Gastroesophageal sphincter (tissue), 4 donors: ENCODE data around the gene PFKM. TPM values are rescaled to one million over a fixed set of nuclear protein-coding genes. Genes with fewer than 3 reads are reported as not detected.

Experiments used
- ATAC-seq: fragments of 150-250 bp; one replicate; pipeline ENCODE4 v1.9.1; 2016; ENCODE audit warnings: mild to moderate bottlenecking, moderate library complexity
- H3K27ac ChIP-seq, 4 donors: fragments of 200-600 bp; sonication (generic) in 3 of 4; 1 replicate in 3 of 4; 2 replicates in 1 of 4; pipeline ENCODE4 v1.5.1; 2016 to 2019
- H3K27me3 ChIP-seq: fragments of 200-600 bp; sonication (generic); one replicate; pipeline ENCODE4 v1.5.1; 2019
- H3K36me3 ChIP-seq, 2 donors: fragments of 200-600 bp; sonication (generic); one replicate each; pipeline ENCODE4 v1.5.1; 2019; ENCODE audit warnings: control low read depth in 1 of 2
- H3K4me1 ChIP-seq, 3 donors: fragments of 200-600 bp; sonication (generic); 1 replicate in 2 of 3; 2 replicates in 1 of 3; pipeline ENCODE4 v1.5.1; 2016 to 2019; ENCODE audit warnings: control low read depth in 2 of 3
- H3K4me3 ChIP-seq, 2 donors: fragments of 200-600 bp; sonication (generic); one replicate each; pipeline ENCODE4 v1.5.1; 2019; ENCODE audit warnings: mild to moderate bottlenecking in 1 of 2, moderate library complexity in 1 of 2
- H3K9me3 ChIP-seq, 3 donors: fragments of 200-600 bp; sonication (generic); one replicate each; pipeline ENCODE4 v1.5.1; 2017 to 2019; ENCODE audit warnings: control low read depth in 2 of 3
- CTCF ChIP-seq, 4 experiments: fragments of 200-600 bp in 2 of 4; fragments of 450-650 bp in 2 of 4; sonication (generic) in 1 of 4; IDR thresholded peaks; one replicate each; pipeline ENCODE4 v1.5.1; 2017 to 2019; ENCODE audit warnings: antibody characterized with exemption in 4 of 4, mild to moderate bottlenecking in 2 of 4, moderate library complexity in 2 of 4
- EP300 ChIP-seq: sonication (generic); formaldehyde crosslinking; IDR thresholded peaks from one replicate; pipeline ENCODE4 v1.6.1; 2017; ENCODE audit warnings: antibody characterized with exemption, mild to moderate bottlenecking
- POLR2A ChIP-seq, 2 donors: fragments of 450-650 bp; IDR thresholded peaks; one replicate each; pipeline ENCODE4 v1.6.1; 2017; ENCODE audit warnings: antibody characterized with exemption in 2 of 2, mild to moderate bottlenecking in 2 of 2, moderate library complexity in 1 of 2
- POLR2AphosphoS5 ChIP-seq: sonication (generic); formaldehyde crosslinking; IDR thresholded peaks from one replicate; pipeline ENCODE4 v1.6.1; 2017; ENCODE audit warnings: antibody characterized with exemption
- WGBS, 2 donors: methylation state at CpG; one replicate each; pipeline ENCODE4 v1.1.5; 2018; ENCODE audit warnings: low coverage in 1 of 2; 5-methylcytosine and 5-hydroxymethylcytosine counted together
- total RNA-seq, 4 donors: library from RNA; depleted of rRNA; stranded (reverse); fragments of >200 nt; gene quantifications; one replicate each; pipeline ENCODE4 v1.1.0, GENCODE V29; 2016

Gene PFKM
- total RNA-seq, 4 donors from 2014 or later = 64.5 to 105 (median 71.0) TPM

GRCh38 chr12:48084066-48084465, 35.1 kb upstream of the PFKM start:
- peaks cover 3 to 92% of the 10 kb centered on the region in 2 donors for H3K36me3 ChIP-seq
- H3K4me3 ChIP-seq = no peak overlapping the region
- no peaks in the 10 kb centered on the region for H3K4me1 ChIP-seq
- H3K9me3 ChIP-seq = no peaks in the 10 kb centered on the region
- no peak for ATAC-seq
- TF ChIP-seq POLR2A (IDR thresholded peaks at IDR 0.05) (no peak), POLR2AphosphoS5 (no peak), CTCF (IDR thresholded peaks at IDR 0.05) (peak in 3 of 4 experiments; percentile 20 to 49 (median 39))
- 14 to 43% methylated on average over 1 of the region's 1 CpG for WGBS, 2 donors
- H3K27ac ChIP-seq = no peak overlapping the region
- no peaks in the 10 kb centered on the region for H3K27me3 ChIP-seq

- Histone ChIP-seq H3K4me1 (no peaks in the 10 kb centered on the region), H3K27me3 (no peaks in the 10 kb centered on the region), H3K4me3 (no peak overlapping the region), H3K27ac (no peak overlapping the region), H3K36me3 (peaks cover 3 to 89% of the 10 kb centered on the region in 2 donors), H3K9me3 (no peaks in the 10 kb centered on the region)
- ATAC-seq = no peak
- TF ChIP-seq EP300 = no peak
- no peak for TF ChIP-seq POLR2A (IDR thresholded peaks at IDR 0.05)
- no peak for TF ChIP-seq CTCF (IDR thresholded peaks at IDR 0.05)
- no peak for TF ChIP-seq POLR2AphosphoS5
- WGBS, 2 donors = 88 to 93% methylated on average over 4 to 8 of the region's 12 CpGs
Observed at GRCh38 chr12:48084841-48085460, 34.2 kb upstream of the PFKM start.

- Histone ChIP-seq H3K36me3 (peaks cover 3 to 87% of the 10 kb centered on the region in 2 donors), H3K9me3 (no peaks in the 10 kb centered on the region), H3K27me3 (no peaks in the 10 kb centered on the region), H3K4me1 (no peaks in the 10 kb centered on the region), H3K27ac (no peak overlapping the region), H3K4me3 (no peak overlapping the region)
- 70 to 73% methylated on average over 3 of the region's 3 CpGs for WGBS, 2 donors
- TF ChIP-seq POLR2A (IDR thresholded peaks at IDR 0.05) (no peak), POLR2AphosphoS5 (no peak), EP300 (no peak), CTCF (IDR thresholded peaks at IDR 0.05) (no peak)
- no peak for ATAC-seq
Observed at GRCh38 chr12:48086327-48086726, 32.8 kb upstream of the PFKM start.

- Histone ChIP-seq H3K36me3 (peaks cover 3 to 85% of the 10 kb centered on the region in 2 donors), H3K4me3 (no peak overlapping the region), H3K9me3 (no peaks in the 10 kb centered on the region), H3K27ac (no peak overlapping the region), H3K27me3 (no peaks in the 10 kb centered on the region), H3K4me1 (no peaks in the 10 kb centered on the region)
- no peak for ATAC-seq
- WGBS, 2 donors = 60 to 63% methylated on average over 1 of the region's 1 CpG
- no peak for TF ChIP-seq EP300
- TF ChIP-seq CTCF (IDR thresholded peaks at IDR 0.05) = no peak
- no peak for TF ChIP-seq POLR2A (IDR thresholded peaks at IDR 0.05)
- no peak for TF ChIP-seq POLR2AphosphoS5
Observed at GRCh38 chr12:48092611-48093010, 26.6 kb upstream of the PFKM start.

GRCh38 chr12:48104531-48104930, 14.6 kb upstream of the PFKM start:
- WGBS, 2 donors = 58 to 73% methylated on average over 2 to 4 of the region's 4 CpGs
- Histone ChIP-seq H3K27me3 (no peaks in the 10 kb centered on the region), H3K36me3 (no peaks in the 10 kb centered on the region), H3K9me3 (no peaks in the 10 kb centered on the region), H3K27ac (no peak overlapping the region), H3K4me3 (peak overlapping the region in 1 of 2 donors; percentile 75), H3K4me1 (peaks cover 0 to 38% (median 5%) of the 10 kb centered on the region in 3 donors)
- ATAC-seq = no peak
- TF ChIP-seq POLR2A (IDR thresholded peaks at IDR 0.05) (no peak), POLR2AphosphoS5 (no peak), CTCF (IDR thresholded peaks at IDR 0.05) (no peak), EP300 (no peak)
